ENCODE results near the gene CPZ.

Gene CPZ

GRCh38 chr4:8665406-8666360 is 73.1 kb downstream of the CPZ start:
- Histone ChIP-seq H3K9ac (ENCODE audit: low read length) (no peak overlapping the region), H3K27me3 (ENCODE audit: control insufficient read depth, insufficient read depth, low read length) (no peaks in the 10 kb centered on the region), H3K9me3 (ENCODE audit: control insufficient read depth, low read length) (no peaks in the 10 kb centered on the region), H3K4me1 (ENCODE audit: control insufficient read depth, insufficient read depth, low read length) (no peaks in the 10 kb centered on the region), H3K4me3 (ENCODE audit: low read length) (no peak overlapping the region), H3K36me3 (ENCODE audit: control insufficient read depth, insufficient read depth, low read length) (no peaks in the 10 kb centered on the region)

- Histone ChIP-seq H3K4me1 (ENCODE audit: control insufficient read depth, insufficient read depth, low read length) (no peaks in the 10 kb centered on the region), H3K36me3 (ENCODE audit: control insufficient read depth, insufficient read depth, low read length) (no peaks in the 10 kb centered on the region), H3K9ac (ENCODE audit: low read length) (no peak overlapping the region), H3K27me3 (ENCODE audit: control insufficient read depth, insufficient read depth, low read length) (no peaks in the 10 kb centered on the region), H3K9me3 (ENCODE audit: control insufficient read depth, low read length) (no peaks in the 10 kb centered on the region), H3K4me3 (ENCODE audit: low read length) (no peak overlapping the region)
Measured at GRCh38 chr4:8666581-8666980, 74.0 kb downstream of the CPZ start.

All from mucosa of stomach (tissue), 1 donor.